Stimulated activated CD4-positive, alpha-beta T cell treated with anti-CD3 and anti-CD28 coated beads, Interleukin-15, amount 100 ng/mL, for 1 hour (primary cell): ENCODE data around the gene MLF2.
"Not testable (repeated sequence)": the region's sequence is repeated elsewhere in the genome, so short reads cannot be mapped to it uniquely, and the experiment has no call there.

Experiments used
- DNase-seq, 2 donors: peaks; one replicate each; pipeline ENCODE4 v3.0.0-alpha.2; 2020; ENCODE audit warnings: low read depth in 1 of 2, low spot score in 1 of 2

The MLF2 gene

GRCh38 chr12:6765634-6766581 is 13.0 kb upstream of the MLF2 start, which contains the start of gene PTMS:
TSS of gene PTMS (plus strand) at chr12:6766363. CDS start at chr12:6766706, 343 bp downstream.
- DNase-seq: no peak

- no peak for DNase-seq
Measured at GRCh38 chr12:6765048-6765633, 12.2 kb upstream of the MLF2 start.

GRCh38 chr12:6764011-6764828 is 11.3 kb upstream of the MLF2 start:
- DNase-seq: no peak

- no peak for DNase-seq
Measured at GRCh38 chr12:6763380-6763779, 10.4 kb upstream of the MLF2 start.

GRCh38 chr12:6759741-6760140 is 6.8 kb upstream of the MLF2 start:
- no peak for DNase-seq

GRCh38 chr12:6758506-6759095 is 5.7 kb upstream of the MLF2 start:
- no peak for DNase-seq

- no peak for DNase-seq
Measured at GRCh38 chr12:6757028-6757690, 4.2 kb upstream of the MLF2 start.

- no peak for DNase-seq
Measured at GRCh38 chr12:6754411-6754810, 1.5 kb upstream of the MLF2 start.

GRCh38 chr12:6753772-6754356 is 923 bp upstream of the MLF2 start:
- DNase-seq: no peak

GRCh38 chr12:6752167-6752920 is 597 bp downstream of the MLF2 start:
- DNase-seq: no peak

- DNase-seq: no peak
Measured at GRCh38 chr12:6751767-6752166, 1.2 kb downstream of the MLF2 start.

GRCh38 chr12:6750506-6750905 is 2.4 kb downstream of the MLF2 start:
- no peak for DNase-seq

- DNase-seq: no peak
Measured at GRCh38 chr12:6748761-6749160, 4.2 kb downstream of the MLF2 start.

GRCh38 chr12:6747216-6747615 is 5.7 kb downstream of the MLF2 start:
- DNase-seq: no peak

GRCh38 chr12:6745741-6746525 is 7.0 kb downstream of the MLF2 start:
- no peak for DNase-seq

GRCh38 chr12:6743300-6743699 is 9.6 kb downstream of the MLF2 start:
- not testable (repeated sequence) for DNase-seq

GRCh38 chr12:6742834-6743233 is 10.1 kb downstream of the MLF2 start:
- DNase-seq: no peak

GRCh38 chr12:6742080-6742479 is 10.9 kb downstream of the MLF2 start:
- DNase-seq: not testable (repeated sequence)

GRCh38 chr12:6736754-6737153 is 16.2 kb downstream of the MLF2 start:
- no peak for DNase-seq
